Right cardiac atrium (tissue), 5 donors: ENCODE measurements around the gene GTPBP2. TPM values are rescaled to one million over a fixed set of nuclear protein-coding genes. Genes with fewer than 3 reads are reported as not detected.
"Not testable (repeated sequence)": the region's sequence is repeated elsewhere in the genome, so short reads cannot be mapped to it uniquely, and the experiment has no call there.

Experiments
- ATAC-seq, 2 donors: fragments of 200-7000 bp; cut with Tn5 transposase; one replicate each; pipeline versions ENCODE4 v1.8.0 to v1.9.1; 2020; ENCODE audit warnings: moderate library complexity in 2 of 2, mild to moderate bottlenecking in 1 of 2
- DNase-seq, 3 donors: peaks; one replicate each; pipeline ENCODE4 v3.0.0-alpha.2; 2020
- H3K27ac ChIP-seq: one replicate; pipeline ENCODE4 v1.5.1; 2013; ENCODE audit warnings: mild to moderate bottlenecking, low read length, control low read depth, moderate library complexity
- H3K27me3 ChIP-seq: one replicate; pipeline ENCODE4 v1.6.1; 2013; ENCODE audit not compliant: control insufficient read depth, insufficient read depth
- H3K4me1 ChIP-seq: one replicate; pipeline ENCODE4 v1.6.1; 2013; ENCODE audit warnings: low read length; ENCODE audit not compliant: control insufficient read depth, insufficient read depth
- H3K4me3 ChIP-seq: one replicate; pipeline ENCODE4 v1.5.1; 2013; ENCODE audit warnings: low read length, control low read depth
- H3K9me3 ChIP-seq: one replicate; pipeline ENCODE4 v1.6.1; 2013; ENCODE audit warnings: low read length; ENCODE audit not compliant: control insufficient read depth
- WGBS: extraction: QIAGEN DNeasy Blood & Tissue Kit; methylation state at CpG from one replicate; pipeline ENCODE4 v1.1.7; 2013; 5-methylcytosine and 5-hydroxymethylcytosine counted together
- intact Hi-C, 4 donors: fragments of 100-400 bp; cut with DNase I; formaldehyde crosslinking; loops; one replicate each; pipeline versions ENCODE4 v1.11.0 to v1.14.0; 2022 to 2023
- polyA plus RNA-seq: library from polyadenylated mRNA; stranded (reverse); fragments of 200-250 nt; gene quantifications from one replicate; pipeline ENCODE4 v1.2.3, GENCODE V29; 2013
- total RNA-seq, 4 donors: library from RNA; stranded (reverse); fragmentation: NEBNext Ultra II Directional; extraction: Animal tissue kit (Norgen Biotek cat#: 25700); gene quantifications; one replicate each; pipeline ENCODE4 v1.2.1, GENCODE V29; 2021
- donor health status: healthy with polysubstance abuse.
- donor health status: DM: no; HTN: yes; CAD: no.
- donor health status: DM: no; HTN: no; CAD: no.
- donor health status: DM: no; HTN: yes; CAD: no; lungs with severe emphysema.
- donor health status: DM: yes; HTN: yes; CAD: no.

GTPBP2 gene
- total and polyA plus RNA-seq, 5 donors, result 21.8 to 30.7 (median 28.2) TPM

DNA sequence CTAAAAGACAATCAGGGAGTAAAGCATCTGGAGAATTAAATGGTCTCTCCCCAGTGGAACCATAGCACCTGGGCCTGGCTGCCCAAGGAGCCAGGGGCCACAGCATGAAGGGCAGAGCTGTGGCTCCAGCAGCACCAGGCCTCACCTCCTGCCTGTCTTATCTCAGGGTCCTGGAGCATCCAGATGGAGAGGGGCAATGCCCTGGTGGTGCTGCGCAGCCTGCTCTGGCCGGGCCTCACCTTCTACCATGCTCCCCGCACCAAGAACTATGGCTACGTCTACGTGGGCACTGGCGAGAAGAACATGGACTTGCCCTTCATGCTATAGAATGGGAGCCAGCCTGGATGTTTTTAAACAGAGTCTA, 41.5 kb upstream of the GTPBP2 start:
- H3K9me3 ChIP-seq, result no peaks in the 10 kb centered on the region
- ATAC-seq, result no peak
- H3K4me3 ChIP-seq, result no peak overlapping the region
- peak overlapping the region; percentile 1 for H3K27ac ChIP-seq
- 97% methylated on average over 6 of the region's 6 CpGs for WGBS
- intact Hi-C loops, result no loop called here
- H3K4me1 ChIP-seq, result peaks cover 21% of the 10 kb centered on the region
- H3K27me3 ChIP-seq, result no peaks in the 10 kb centered on the region
- DNase-seq, result no peak

GRCh38 chr6:43669922-43670622, 41.0 kb upstream of the GTPBP2 start:
- intact Hi-C loops, result loop anchor here (5.0 to 10.0 kb wide), 4 partner anchors 97 to 415 kb away; partner anchors contain the start of gene VEGFA (in 3 of the 4)
- Histone ChIP-seq H3K4me3 (no peak overlapping the region), H3K9me3 (no peaks in the 10 kb centered on the region), H3K4me1 (peaks cover 21% of the 10 kb centered on the region), H3K27ac (peak overlapping the region; percentile 61), H3K27me3 (no peaks in the 10 kb centered on the region)
- ATAC-seq, result peak; percentile 4 to 15
- no peak for DNase-seq
- WGBS, result 70% methylated on average over 6 of the region's 6 CpGs

DNA sequence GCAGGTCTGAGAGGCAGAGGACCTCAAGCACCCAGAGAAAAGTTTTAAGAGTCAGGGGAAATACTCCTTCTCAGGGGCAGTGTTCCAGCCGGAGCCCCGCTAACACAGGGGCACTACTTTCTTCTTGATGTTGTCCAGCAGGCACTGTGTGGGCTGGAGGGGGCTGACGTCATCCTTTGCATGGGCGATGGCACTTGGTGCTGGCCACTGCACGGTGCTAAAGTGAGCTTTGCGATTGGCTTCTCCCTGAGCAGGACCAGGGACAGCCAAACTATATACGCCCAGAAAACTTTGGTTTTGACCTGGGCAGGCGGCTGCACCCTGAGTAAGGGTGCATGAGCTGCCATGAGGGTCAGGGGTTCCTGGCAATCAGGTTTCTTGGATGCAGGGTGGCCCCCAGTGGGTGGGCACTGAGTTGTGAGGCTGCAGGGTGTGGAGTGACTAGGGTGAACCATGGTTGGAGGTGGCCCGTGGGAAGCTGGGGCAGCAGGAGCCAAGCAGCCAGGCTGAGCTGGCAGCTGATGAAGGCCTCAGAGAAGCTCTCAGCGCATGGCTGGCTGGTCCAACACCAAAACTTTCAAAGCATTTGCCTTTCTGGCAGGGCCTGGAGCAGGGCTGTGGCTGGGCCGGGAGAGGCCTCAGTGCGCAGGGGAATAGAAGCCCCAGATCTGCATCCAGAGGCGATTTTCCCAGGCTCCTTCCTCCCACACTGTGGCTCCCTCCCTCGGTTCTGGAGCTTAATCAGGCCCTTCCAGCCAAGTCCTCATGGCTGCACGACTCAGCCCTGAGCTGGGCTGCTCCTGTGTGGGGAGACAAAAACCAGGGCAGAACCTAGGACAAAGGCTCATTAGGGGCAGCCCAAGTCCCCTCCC, 40.2 kb upstream of the GTPBP2 start:
- ATAC-seq, result peak; percentile 64 to 78
- intact Hi-C loops, result loop anchor here (5.0 to 10.0 kb wide), 4 partner anchors 98 to 416 kb away; partner anchors contain the start of gene VEGFA (in 3 of the 4)
- no peaks in the 10 kb centered on the region for H3K9me3 ChIP-seq
- DNase-seq, result peak; percentile 87 to 94 (median 93)
- no peaks in the 10 kb centered on the region for H3K27me3 ChIP-seq
- no peak overlapping the region for H3K4me3 ChIP-seq
- WGBS, result 35% methylated on average over 15 of the region's 15 CpGs
- H3K4me1 ChIP-seq, result peaks cover 21% of the 10 kb centered on the region
- peak overlapping the region; percentile 61 for H3K27ac ChIP-seq

DNA sequence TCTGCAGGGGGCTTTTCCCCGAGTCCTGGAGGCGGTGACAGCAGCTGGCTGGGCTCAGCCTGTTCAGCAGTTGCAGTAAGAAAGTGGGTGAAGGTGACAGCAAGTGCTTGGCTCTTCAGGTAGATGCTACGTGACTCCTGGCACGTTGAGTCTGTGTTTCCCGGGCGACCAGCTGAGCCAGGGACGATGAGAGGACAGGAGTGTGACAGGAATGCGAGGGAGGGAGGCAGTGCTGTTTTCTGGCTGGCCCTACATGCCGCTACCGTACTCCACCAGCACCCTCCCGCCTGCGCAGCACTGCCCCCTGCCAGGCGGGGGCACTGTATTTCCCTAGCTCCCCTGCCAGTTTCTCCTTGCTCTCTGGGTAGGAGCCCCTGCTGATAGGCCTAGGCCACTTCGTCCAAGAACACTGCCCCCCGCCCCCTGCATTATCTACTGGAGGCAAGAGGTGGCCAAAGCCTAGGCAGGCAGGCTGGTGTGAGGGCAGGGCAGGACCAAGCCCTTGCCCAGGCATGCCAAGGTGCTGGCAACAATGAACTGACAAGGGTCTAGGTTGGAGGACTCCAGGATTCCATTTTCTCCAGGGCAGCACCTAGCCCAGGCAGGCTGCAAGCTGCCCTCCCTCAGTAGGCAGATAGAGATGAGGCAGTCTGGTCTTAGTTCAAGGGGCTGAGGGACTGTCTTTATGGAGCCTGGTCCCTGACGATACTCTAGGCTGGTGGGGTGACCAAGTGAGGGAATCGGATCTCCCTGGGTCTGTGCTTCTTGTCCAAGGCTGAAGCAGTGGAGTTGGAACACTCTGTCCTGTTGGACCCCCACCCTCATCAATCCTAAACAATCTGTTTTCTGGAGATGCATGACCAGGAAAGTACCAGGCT, 39.3 kb upstream of the GTPBP2 start:
- 19% methylated on average over 17 of the region's 17 CpGs for WGBS
- DNase-seq (peak; percentile 54 to 84 (median 83)), ATAC-seq (peak; percentile 57 to 62)
- Histone ChIP-seq H3K4me3 (no peak overlapping the region), H3K27ac (peak overlapping the region; percentile 61), H3K4me1 (peaks cover 21% of the 10 kb centered on the region), H3K27me3 (no peaks in the 10 kb centered on the region), H3K9me3 (no peaks in the 10 kb centered on the region)
- intact Hi-C loops, result loop anchor here (5.0 to 10.0 kb wide), 4 partner anchors 99 to 416 kb away; partner anchors contain the start of gene VEGFA (in 3 of the 4)

- intact Hi-C loops, result loop anchor here (5.0 to 10.0 kb wide), 4 partner anchors 100 to 417 kb away; partner anchors contain the start of gene VEGFA (in 3 of the 4)
- ATAC-seq (peak; percentile 33 to 56), DNase-seq (peak; percentile 76 to 93 (median 92))
- peak overlapping the region; percentile 61 for H3K27ac ChIP-seq
- no peak overlapping the region for H3K4me3 ChIP-seq
- H3K4me1 ChIP-seq, result peaks cover 21% of the 10 kb centered on the region
- 11% methylated on average over 16 of the region's 16 CpGs for WGBS
- no peaks in the 10 kb centered on the region for H3K27me3 ChIP-seq
- H3K9me3 ChIP-seq, result no peaks in the 10 kb centered on the region
Observed at GRCh38 chr6:43667245-43668150, 38.4 kb upstream of the GTPBP2 start.

- Histone ChIP-seq H3K9me3 (no peaks in the 10 kb centered on the region), H3K27ac (no peak overlapping the region), H3K27me3 (no peaks in the 10 kb centered on the region), H3K4me3 (no peak overlapping the region), H3K4me1 (peaks cover 21% of the 10 kb centered on the region)
- intact Hi-C loops, result loop anchor here (5.0 to 10.0 kb wide), 4 partner anchors 101 to 418 kb away; partner anchors contain the start of gene VEGFA (in 3 of the 4)
- DNase-seq (no peak), ATAC-seq (no peak)
- 59% methylated on average over 13 of the region's 13 CpGs for WGBS
Observed at GRCh38 chr6:43666196-43666920, 37.3 kb upstream of the GTPBP2 start.

DNA sequence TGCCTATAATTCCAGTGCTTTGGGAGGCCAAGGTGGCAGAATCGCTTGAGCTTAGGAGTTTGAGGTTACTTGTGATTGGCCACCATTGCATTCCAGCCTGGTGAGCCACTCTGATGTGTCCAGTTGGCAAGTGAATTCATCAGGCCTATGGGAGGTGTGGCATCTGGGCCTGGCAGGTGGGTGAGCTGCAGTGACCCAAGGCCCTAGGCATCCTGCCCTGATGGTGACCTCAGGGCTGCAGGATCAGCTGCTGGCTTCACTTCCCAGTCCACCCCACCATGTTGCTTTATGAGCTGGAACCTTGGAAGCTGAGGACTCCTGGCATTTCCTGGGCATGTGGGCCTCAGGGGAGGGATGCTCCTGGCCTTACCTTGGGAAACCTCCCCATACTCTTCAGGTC, 36.3 kb upstream of the GTPBP2 start:
- WGBS, result 90% methylated on average over 1 of the region's 1 CpG
- intact Hi-C loops, result loop anchor here (5.0 to 10.0 kb wide), 4 partner anchors 102 to 419 kb away; partner anchors contain the start of gene VEGFA (in 3 of the 4)
- no peaks in the 10 kb centered on the region for H3K9me3 ChIP-seq
- no peak for ATAC-seq
- no peak overlapping the region for H3K4me3 ChIP-seq
- H3K4me1 ChIP-seq, result peaks cover 21% of the 10 kb centered on the region
- H3K27ac ChIP-seq, result no peak overlapping the region
- no peak for DNase-seq
- no peaks in the 10 kb centered on the region for H3K27me3 ChIP-seq

GRCh38 chr6:43662948-43663347, 33.9 kb upstream of the GTPBP2 start:
- not testable (repeated sequence) for H3K9me3 ChIP-seq, H3K27ac ChIP-seq, H3K27me3 ChIP-seq, H3K4me3 ChIP-seq, ATAC-seq, DNase-seq, H3K4me1 ChIP-seq
- WGBS, result 91% methylated on average over 5 of the region's 5 CpGs
- intact Hi-C loops, result loop anchor here in 1 of 4 donors (5.0 to 10.0 kb wide), 2 partner anchors 94 to 422 kb away; no protein-coding TSS in a partner anchor

DNA sequence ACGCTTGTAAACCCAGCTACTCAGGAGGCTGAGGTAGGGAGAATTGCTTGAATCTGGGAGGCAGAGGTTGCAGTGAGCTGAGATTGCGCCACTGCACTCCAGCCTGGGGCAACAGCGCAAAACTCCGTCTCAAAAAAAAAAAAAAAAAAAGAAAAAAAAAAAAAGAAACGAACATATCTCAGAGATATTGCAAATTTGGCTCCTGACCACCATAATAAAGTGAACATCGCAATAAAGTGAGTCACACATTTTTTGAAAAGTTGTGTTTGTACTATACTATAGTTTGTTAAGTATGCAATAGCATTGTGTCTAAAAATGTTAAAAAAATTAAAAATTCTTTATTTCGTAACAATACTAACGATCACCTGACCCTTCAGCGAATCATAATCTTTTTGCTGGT, 29.1 kb upstream of the GTPBP2 start:
- no peak overlapping the region for H3K4me3 ChIP-seq
- no peaks in the 10 kb centered on the region for H3K9me3 ChIP-seq
- 94% methylated on average over 9 of the region's 9 CpGs for WGBS
- no peak overlapping the region for H3K27ac ChIP-seq
- intact Hi-C loops, result no loop called here
- no peaks in the 10 kb centered on the region for H3K4me1 ChIP-seq
- ATAC-seq, result no peak
- no peaks in the 10 kb centered on the region for H3K27me3 ChIP-seq
- DNase-seq, result no peak
